ENCODE data around the gene CLNS1A. TPM values are rescaled to one million over a fixed set of nuclear protein-coding genes. Genes with fewer than 3 reads are reported as not detected.

The CLNS1A gene
- total RNA-seq, 1 experiment from 2014 or later: 147 TPM

GRCh38 chr11:77660947-77661346, 23.4 kb upstream of the CLNS1A start:
- Mint-ChIP-seq H3K36me3 (no peaks in the 10 kb centered on the region), H3K27me3 (ENCODE audit: low read depth) (no peaks in the 10 kb centered on the region), H3K4me3 (no peak overlapping the region), H3K9me3 (no peaks in the 10 kb centered on the region; the same call in 1 of the 2 replicates), H3K4me1 (no peaks in the 10 kb centered on the region), H3K27ac (peak overlapping the region; percentile 33)
- ChIA-PET POLR2A (no interaction called here), CTCF (no interaction called here)
- ATAC-seq (no peak), DNase-seq (ENCODE audit: low spot score) (no peak)
- TF ChIP-seq USF2 (CRISPR knock-in tag; IDR thresholded peaks at IDR 0.05) (no peak), RORB (CRISPR knock-in tag; IDR thresholded peaks at IDR 0.05) (no peak), ZNF219 (CRISPR knock-in tag; IDR thresholded peaks at IDR 0.05; ENCODE audit: borderline replicate concordance) (no peak), ESRRA (CRISPR knock-in tag; IDR thresholded peaks at IDR 0.05; ENCODE audit: borderline replicate concordance) (no peak), ERG (CRISPR knock-in tag; IDR thresholded peaks at IDR 0.05) (no peak), ZNF138 (CRISPR knock-in tag; conservative IDR thresholded peaks at IDR 0.05) (no peak), ZBTB21 (CRISPR knock-in tag; IDR thresholded peaks at IDR 0.05; ENCODE audit: borderline replicate concordance) (no peak), ATF2 (CRISPR knock-in tag; IDR thresholded peaks at IDR 0.05; ENCODE audit: borderline replicate concordance, low read depth) (no peak), CREB1 (CRISPR knock-in tag; IDR thresholded peaks at IDR 0.05) (no peak), ZNF512 (CRISPR knock-in tag; IDR thresholded peaks at IDR 0.05; ENCODE audit: borderline replicate concordance) (no peak), MXD4 (CRISPR knock-in tag; IDR thresholded peaks at IDR 0.05; ENCODE audit: borderline replicate concordance) (no peak)

- H3K27me3 Mint-ChIP-seq (ENCODE audit: low read depth): no peaks in the 10 kb centered on the region
- ChIA-PET POLR2A (no interaction called here), CTCF (interaction anchor here (1.3 kb wide), 1 partner anchor 38 kb away, joined by 3 read pairs; no protein-coding TSS in a partner anchor)
- DNase-seq (ENCODE audit: low spot score) (no peak), ATAC-seq (no peak)
- no peaks in the 10 kb centered on the region for H3K36me3 Mint-ChIP-seq
- no peak overlapping the region for H3K4me3 Mint-ChIP-seq
- H3K4me1 Mint-ChIP-seq: no peaks in the 10 kb centered on the region
- TF ChIP-seq JUN (CRISPR knock-in tag; IDR thresholded peaks at IDR 0.05): no peak
- TF ChIP-seq MAX (CRISPR knock-in tag; IDR thresholded peaks at IDR 0.05): no peak
- no peak for TF ChIP-seq ZNF425 (CRISPR knock-in tag; conservative IDR thresholded peaks at IDR 0.05)
- no peak overlapping the region for H3K27ac Mint-ChIP-seq
- no peaks in the 10 kb centered on the region; the same call in 1 of the 2 replicates for H3K9me3 Mint-ChIP-seq
These were observed 20.8 kb upstream of the CLNS1A start for GRCh38 chr11:77658213-77659013.

Measured in WTC11 (cell line).